ENCODE data around the gene RNLS.
"Not testable (repeated sequence)": the region's sequence is repeated elsewhere in the genome, so short reads cannot be mapped to it uniquely, and the experiment has no call there.

Gene RNLS

DNA sequence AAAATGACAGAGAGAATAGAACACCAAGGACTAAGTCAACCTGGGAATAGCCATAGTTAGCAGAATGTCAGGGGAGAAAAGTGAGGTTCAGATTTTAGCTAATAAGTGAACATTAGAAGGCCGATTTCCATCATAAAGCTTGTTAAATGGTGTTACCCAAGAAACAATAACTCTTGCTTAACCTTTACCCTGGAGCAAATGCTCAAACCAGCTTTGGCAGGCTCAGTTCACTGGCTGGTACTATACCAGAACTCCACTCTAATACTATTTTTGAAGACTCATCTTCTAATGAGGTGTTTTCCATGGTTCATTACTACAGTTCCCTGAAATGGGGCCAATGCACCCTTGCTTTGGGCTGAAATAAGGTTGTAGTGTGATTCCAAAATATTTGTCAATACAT is 61.3 kb downstream of the RNLS start:
- no peak for DNase-seq

DNA sequence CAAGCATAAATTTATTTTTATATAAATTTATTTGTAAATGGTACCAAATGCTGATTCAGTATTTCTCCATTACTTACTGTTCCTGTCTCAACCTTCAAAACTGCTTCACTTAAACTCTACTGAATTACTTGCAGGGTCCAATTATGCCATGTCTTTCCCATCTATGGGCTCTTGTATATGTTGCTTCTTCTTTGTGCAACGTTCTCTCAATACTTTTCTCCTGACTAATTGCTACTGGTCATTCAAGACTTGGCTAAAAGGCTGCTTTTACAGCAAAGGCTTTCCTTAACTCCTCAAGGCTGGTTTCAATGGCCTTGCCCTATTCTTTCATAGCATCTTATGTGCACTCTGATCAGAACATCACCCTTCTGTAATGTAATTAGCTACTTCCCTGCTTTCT is 67.9 kb downstream of the RNLS start:
- DNase-seq = no peak

DNA sequence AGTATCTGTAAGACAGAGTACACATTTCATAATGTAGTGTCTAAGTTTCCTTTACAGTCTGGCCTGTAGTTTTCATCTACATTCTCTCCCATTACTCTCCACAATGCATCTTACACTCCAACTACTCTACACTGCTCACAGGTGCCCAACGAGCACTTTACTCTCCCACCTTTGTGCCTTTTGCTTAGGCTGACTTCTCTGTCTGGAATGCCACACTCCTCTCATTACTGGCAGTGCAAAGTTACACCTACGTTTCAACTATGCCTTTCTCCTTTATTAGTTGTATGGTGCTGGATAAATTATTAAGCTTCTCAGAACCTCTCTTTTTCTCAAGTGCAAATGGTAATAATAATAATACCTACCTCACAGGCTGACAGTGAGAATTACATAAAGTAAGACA is 70.5 kb downstream of the RNLS start:
- no peak for DNase-seq

DNA sequence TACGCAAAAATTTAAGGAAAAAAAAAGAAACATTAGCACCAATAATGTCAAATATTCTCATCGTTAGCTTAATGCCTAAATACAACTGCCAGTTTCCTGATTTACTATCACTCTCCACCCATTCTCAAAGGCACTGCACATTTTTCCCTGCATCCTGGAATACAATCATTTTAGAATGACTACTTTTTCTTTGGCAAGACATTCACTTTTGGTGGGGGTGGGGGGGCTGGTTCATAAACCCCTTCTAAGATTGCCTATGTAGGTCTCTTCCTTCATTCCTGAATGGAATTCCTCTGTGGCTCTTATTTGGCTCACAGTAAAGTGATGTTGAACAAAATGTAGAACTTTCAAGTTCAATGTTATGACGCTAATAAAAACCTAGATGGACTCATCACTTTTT is 74.3 kb downstream of the RNLS start:
- no peak for DNase-seq

DNA sequence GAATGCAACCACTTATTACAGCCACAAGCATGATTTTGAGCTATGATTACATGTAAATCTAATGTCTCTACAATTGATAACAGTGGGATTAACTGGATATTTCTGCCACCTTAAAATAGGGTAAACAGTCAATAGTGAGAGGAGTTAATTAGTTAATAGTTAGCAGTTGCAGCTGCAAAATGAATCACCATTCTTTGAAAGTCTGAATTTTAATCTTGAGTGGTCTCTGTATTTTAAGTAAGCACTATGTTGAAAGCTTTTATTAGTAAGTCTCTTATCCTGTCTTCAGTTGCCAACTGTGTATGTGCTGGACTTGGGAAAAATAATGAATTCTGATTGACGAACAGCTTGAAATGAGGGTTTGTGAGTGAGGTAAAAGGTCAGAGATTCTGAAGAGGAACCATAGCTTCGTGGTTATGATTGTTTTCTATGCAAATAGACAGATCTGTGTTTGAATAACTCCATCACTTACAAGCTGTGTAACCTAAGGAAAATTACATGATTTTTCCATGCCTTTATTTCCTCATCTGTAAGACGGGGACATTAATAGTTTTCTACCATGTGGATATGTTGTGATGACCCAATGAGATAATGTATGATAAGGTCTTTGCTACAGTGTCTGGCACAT is 75.2 kb downstream of the RNLS start:
- DNase-seq = no peak

DNA sequence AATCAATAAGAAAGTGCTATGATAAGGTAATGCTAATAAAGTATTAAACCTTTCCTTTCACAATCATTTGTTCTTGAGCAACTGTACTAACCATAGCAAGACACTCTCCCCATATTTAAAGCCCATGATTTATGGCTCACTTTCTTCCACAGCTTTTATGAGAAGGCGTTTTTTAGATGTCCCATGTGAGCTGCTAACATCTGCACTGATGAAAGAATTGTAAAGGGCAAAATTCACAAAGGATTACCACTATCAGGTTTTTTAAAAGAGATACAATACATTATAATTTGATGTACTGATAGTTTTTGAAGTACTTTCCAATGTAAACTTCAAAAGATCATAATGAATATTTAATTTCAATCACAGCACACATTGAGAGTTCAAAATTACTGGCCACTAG is 75.7 kb downstream of the RNLS start:
- no peak for DNase-seq

DNA sequence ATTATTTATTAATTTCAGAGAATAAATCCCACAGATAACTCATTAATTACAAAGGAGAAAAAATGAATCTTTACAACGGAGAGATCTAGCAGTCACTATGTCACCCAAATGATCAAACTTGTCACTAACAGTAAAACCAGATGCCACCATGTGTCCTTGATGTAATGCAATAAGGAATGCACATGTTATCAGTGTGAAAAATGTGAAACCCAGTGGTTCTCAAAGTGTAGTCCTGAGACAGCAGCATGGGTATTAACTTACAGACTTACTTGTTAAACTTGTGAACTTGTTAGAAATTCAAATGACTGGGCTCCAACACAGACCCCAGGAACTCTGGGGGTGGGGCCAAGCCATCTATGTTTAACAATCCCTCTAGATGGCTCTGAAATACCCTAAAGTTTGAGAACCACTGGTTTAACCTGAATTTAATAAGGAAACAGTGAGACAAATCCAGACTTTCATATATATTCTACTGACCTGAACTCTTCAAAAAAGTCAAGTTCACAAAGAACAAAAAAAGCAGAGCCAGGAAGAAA is 77.4 kb downstream of the RNLS start:
- DNase-seq = no peak

DNA sequence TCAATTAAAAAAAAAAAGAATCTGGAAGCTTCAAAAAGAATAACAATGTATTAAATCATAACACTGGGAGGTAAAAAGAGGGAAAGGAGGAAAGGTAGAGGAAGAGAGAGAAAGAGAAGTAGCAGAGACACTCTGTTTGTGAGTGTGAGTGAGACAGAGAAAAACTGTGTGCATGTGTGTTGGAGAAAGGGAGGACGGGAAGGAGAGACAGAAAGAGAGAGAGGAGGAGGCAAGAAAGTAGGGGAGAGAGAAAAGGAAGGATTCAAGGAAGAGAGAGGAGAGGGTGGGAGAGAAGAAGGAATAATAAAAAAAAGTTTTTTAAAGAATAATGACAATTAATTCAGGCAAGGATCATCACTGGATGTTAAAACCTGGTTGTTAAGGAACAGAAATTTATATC is 77.9 kb downstream of the RNLS start:
- DNase-seq = no peak

DNA sequence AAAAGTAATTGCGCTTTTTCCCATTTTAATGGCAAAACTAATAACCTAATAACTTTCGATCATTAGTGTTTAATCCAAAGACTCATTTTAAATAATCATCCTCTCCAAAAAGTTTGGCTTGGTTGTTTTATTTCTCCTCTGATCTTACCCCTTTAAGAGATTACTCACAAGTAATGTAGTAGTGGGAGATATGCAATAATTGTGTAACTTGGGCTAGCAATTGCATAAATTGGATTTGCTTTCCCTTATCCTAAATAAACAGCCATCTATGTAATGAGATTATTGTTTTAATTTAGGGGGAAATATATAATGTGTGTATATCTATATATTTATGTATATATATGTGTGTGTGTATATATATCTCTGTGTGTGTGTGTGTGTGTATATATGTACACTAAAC is 82.5 kb downstream of the RNLS start:
- no peak for DNase-seq

DNA sequence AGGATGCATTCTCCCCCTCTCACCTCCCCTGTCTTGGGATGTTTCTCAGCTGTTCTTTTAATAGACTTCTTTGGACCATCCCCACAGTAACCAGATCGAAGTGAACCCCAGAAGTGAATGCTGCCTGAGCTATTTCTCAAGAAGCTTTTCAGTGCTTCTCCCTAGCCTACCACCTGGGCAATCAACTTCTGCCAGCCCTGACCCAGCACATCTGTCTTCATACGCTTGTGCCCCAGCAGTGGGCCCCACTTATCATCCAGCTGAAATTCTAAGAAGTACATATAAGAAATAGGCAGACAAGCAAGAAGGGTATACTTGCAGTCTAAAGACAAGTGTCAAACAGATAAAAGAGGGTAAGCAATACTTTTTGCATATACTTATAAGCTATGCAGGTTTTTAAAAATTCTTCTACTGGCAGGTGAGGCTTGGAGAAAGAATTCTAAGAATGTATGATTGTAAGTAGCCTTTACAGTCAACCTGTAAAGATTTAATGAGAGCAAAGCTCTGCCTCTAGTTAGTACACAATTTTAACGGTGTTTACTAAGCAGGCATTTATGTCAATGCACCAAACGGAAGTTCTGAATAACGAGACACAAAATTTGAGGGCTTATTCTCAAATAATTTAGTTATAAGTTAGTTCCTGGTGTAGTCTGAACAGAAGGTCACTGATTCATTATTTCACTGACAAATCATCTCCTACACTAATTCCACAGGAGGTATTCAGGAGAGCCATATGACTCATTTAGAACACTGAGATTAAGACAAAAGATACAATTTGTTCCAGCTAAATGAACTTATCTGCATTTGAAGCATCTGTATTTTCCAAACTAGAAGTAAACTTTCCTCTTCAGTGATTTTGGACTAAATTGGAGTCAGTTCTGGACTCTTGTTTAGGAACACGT is 83.3 kb downstream of the RNLS start:
- no peak for DNase-seq

DNA sequence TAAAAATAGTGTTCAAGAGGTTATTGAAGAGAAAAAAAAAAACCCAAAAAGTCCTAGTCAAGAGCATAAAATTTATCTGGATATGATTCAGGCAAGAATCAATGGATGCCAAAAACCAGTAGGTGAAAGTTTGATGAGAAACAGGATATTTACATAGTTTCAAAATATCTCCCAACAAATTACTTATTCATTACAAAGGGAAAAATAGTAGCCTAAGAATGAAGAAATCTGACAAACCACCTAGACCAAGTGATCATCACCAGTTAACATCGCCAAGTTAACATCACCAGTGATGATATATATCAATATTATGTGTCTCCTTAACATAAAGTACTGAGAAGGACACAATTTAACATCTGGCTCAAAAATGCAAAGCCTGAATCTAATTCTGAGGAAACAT is 85.2 kb downstream of the RNLS start:
- DNase-seq = no peak

DNA sequence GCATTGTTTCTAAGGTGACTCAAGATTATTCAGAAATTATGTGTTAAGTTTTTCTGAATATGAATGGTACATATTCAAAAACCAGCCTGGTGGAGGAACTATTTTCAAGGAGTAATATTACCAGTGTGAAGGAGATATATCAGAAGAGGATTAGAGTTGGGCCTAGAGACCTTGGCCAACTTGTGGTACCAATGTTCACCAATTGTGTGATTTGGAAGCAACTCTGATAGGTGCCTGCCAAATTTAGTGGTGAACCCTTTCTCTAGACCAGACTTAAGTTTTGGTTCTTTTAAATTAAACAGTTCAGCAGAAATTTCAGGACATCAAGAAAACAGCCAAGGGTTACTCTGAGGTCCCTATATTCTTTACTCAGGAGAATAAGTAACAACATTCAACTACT is 88.6 kb downstream of the RNLS start:
- DNase-seq = no peak

DNA sequence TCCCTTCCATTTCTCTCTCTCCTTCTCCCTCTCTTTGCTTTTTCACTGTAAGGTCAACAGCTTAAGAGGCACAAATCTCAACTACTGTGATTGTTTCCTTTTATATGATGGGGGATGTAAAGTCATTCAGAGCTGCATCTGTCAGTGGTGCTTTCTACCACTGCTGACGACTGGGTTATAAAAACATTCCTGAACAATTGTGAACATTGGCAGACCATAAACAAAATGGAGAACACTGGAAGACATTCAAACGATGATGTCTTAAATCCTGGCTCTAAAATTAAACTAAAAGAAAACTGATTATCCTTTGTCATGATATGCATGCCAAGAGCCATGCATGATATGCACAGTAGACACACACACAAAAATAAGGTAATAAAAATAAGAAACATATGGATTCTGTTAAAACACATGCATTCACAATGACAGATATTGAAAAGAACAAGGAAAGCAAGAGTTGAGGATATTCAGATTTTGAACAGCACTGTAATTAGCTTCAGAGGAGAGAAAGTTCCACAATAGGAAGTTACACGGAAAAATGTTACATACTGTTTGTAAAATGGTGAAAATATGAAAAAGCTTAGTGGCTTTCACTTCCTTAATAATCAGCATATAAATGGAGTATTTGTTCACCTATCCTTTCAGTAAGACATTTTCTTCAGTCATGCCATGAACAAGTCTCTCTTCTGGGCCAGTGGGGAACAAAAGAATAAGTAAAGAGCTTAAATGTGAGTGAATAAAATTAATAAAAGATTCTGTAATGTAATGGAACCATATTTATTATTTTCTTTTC is 89.2 kb downstream of the RNLS start:
- DNase-seq = no peak

DNA sequence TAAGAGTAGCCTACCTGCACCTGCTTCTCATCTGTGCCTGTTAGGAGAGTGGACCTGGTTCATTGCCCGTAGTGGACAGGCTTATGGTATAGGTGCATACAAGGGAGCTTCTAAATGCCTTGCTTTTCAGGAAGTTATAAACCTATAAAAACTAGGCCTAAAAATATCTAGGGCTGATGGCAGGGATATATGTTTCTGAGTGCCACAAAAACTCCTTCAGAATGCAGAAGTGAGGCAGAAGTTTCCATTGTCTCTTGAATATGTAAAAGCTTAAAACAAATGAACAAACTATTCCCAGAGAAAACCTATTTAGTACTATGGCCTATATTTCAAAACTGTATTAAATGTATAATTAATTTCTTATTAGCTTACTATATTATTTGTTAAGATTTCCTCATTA is 91.8 kb downstream of the RNLS start:
- DNase-seq = no peak

DNA sequence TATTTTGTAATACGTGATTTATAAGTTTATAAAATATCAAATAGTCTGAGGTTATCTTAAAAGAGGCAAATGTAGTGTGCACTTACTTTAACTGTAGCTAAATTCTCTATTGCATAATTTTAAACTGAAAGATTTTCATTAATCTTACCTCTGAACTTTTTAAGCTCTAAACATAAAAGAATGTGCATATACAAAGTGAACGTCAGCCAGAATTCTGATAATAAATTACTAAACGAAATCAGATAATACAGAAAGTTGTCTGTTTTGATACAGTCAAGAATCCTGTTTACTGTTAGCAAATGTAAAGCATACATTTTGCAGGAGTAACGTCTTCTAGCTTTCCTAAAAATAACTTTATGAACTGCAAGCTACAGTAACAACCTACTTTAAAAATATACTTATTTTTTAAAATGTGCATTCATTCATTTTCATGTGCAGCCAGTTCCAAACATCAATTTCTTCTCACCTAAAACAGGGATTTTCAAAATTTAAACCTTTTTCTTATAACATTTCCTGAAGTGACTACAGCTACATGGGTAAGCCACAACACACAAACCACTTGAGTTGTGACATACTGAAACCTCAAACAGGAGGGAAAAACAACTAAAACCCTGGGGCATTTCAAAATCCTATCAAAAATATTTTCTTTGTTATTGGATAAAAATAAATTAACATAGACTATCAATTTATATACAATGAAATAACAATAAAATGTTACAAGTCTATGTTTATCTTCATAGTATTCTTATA is 92.7 kb downstream of the RNLS start:
- no peak for DNase-seq

DNA sequence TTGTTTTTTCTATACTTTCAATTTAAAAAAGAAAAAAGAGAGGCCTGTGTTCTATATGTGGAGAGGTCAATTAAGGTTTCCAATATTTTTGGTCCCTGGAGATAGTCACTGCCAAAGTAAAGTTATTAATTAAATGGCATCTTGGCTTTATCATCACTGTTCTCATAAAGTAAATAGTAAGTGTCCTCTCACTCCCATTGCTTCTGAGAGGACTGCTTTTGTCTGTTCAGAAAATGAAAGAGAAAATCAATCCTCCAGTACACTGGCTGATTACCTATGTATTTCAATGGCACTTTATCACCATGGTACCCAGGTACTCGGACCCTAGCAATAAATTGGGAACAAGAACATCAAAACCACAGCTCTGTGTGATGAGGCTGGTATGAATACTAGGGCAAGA is 94.0 kb downstream of the RNLS start:
- DNase-seq = no peak

DNA sequence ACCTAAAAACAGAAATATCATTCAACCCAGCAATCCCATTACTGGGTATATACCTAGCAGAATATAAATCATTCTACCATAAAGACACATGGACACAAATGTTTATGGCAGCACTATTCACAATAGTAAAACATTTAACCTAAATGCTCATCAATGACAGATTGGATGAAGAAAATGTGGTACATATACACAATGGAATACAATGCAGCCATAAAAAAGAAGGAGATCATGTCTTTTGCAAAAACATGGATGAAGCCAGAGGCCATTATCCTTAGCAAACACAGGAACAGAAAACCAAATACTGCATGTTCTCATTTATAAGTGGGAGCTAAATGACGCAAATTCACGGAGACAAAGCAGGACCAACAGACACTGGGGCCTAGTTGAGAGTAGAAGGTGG is 96.3 kb downstream of the RNLS start:
- not testable (repeated sequence) for DNase-seq

DNA sequence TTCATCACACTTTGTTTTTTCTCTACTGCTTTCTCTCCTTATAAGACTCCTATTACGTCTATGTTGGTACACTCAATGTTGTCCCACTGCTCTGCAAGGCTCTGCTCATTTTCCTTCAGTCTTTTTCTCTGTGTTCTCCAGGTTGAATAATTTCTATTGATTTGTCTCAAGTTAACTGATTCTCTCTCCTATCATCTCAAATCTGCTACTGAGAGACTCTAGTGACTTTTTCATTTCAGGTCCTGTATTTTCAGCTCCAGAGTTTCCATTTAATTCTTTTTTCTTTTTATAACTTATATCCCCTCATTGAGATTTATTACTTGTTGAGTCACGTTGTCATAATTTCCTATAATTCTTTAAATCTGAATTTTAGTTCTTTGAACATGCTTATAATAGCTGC is 100.9 kb downstream of the RNLS start:
- DNase-seq = no peak

DNA sequence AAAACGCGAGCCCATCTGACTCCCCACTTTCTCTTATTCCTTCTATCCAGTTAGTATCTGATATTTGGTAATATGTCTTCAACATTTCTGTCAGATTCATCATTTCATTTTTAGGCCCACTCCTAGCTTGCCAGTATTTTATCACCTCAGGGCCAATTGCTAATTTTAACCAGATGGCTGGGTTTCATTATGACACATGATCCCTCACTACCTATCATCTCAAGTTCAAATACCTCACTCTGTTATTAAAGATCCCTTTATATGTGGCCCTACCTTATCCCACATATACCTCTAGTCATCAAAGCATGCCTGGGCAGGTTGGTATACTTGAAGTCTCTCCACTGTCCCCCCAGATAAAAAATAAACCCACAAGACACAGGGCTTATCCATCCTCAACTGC is 104.9 kb downstream of the RNLS start:
- no peak for DNase-seq

DNA sequence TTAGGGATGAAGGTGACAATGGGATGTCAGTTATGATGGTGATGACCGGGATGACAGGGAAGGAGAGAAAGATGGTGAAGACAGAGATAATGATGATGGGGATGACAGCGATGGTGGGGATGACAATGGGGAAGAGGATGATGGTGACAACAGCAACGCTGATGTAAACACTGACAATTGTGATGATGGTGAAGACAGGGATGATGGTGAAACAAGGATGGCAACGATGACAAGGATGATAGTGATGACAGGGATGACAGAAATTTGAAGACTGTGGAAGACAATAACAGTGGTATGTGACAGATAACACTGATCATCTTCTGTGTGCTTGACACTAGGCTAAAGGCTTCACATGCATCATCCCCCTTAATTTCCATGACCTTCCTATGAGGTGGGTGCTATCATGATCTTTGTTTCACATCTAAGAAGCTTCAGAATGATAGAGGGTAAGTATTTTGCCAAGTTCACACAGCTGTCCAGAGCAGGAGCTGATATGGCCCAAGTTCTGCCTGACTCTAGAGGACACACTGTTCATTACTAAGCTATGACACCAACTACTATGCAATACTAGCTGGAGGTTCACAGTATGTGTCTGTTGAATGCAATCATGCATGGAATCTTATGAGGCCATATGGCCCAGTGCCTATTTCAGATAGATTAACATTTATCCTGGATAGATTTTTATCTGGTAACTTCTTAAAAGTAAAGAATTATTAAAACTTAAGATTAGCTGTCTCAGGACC is 105.6 kb downstream of the RNLS start:
- no peak for DNase-seq

DNA sequence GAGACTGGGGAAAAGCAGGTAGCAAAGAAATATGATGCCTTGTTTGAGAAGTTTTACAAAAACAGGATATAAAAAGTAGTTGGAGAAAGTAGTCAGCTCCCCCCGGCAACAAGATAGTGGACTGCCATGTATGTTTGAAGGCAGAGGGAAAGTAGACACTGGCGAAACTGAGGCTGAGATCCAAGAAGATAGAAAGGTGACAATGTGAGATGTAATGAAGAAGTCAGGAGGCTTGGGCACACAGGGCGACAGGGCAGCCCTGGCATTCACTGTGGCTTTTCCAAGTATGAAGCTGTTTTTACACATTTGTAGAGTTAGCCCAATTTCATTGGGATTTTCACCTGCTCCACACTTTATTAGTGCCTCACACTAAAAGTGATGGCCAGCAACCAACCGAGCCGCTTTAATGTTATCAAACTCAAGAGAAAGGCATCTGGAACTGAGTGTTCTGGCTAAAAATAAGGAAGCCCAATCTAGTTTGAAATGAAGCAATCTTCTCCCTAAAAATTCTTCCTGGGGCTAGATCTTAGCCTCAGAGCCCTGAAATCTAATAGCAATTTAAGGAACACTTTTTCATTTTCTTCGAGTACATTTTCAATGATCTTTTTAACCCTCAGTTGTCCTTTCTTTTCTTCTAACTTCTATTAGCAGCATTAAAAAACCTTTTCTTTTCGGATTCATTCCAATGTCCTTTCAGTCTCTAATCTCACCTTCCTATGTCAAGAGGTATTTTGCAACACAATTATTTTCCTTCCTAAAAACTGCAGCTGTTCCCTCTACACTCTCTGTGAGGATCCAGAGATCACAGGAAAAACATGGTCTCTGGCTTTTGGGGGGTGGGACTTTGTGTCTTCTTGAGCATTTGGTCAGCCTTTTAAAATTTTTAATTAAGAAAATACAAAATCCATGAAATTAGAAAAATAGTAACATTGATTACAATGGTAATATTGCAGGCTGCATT is 108.0 kb downstream of the RNLS start:
- DNase-seq = no peak

Measured in activated CD4-positive, CD25-positive, alpha-beta regulatory T cell (primary cell).